ENCODE data around the gene PCP2. TPM values are rescaled to one million over a fixed set of nuclear protein-coding genes. Genes with fewer than 3 reads are reported as not detected.
A peak's percentile ranks its signal among the peaks of the same experiment; 100 is the strongest.

PCP2 gene
- total RNA-seq, 1 donor from 2014 or later: 2.7 TPM

GRCh38 chr19:7636691-7637373 is 3.3 kb upstream of the PCP2 start, which contains the start of gene STXBP2:
Gene STXBP2, plus strand, starts transcription at chr19:7637110. Its CDS starts 40 bp downstream, at chr19:7637150.
- intact Hi-C loops (cut with micrococcal nuclease): no loop called here
- peaks cover 27% of the 10 kb centered on the region for H3K4me1 ChIP-seq
- DNase-seq: peak; percentile 58

GRCh38 chr19:7636317-7636690 is 2.8 kb upstream of the PCP2 start:
- Histone ChIP-seq H3K4me1 (peaks cover 27% of the 10 kb centered on the region), H3K9me3 (replicated peaks) (no peaks in the 10 kb centered on the region), H3K27me3 (ENCODE audit: low read depth) (peaks cover 36% of the 10 kb centered on the region), H3K4me3 (peak overlapping the region; percentile 56), H3K27ac (replicated peaks) (no peak overlapping the region), H3K36me3 (peaks cover 14% of the 10 kb centered on the region)
- intact Hi-C loops (cut with micrococcal nuclease): no loop called here
- TF ChIP-seq, protein P1, sequence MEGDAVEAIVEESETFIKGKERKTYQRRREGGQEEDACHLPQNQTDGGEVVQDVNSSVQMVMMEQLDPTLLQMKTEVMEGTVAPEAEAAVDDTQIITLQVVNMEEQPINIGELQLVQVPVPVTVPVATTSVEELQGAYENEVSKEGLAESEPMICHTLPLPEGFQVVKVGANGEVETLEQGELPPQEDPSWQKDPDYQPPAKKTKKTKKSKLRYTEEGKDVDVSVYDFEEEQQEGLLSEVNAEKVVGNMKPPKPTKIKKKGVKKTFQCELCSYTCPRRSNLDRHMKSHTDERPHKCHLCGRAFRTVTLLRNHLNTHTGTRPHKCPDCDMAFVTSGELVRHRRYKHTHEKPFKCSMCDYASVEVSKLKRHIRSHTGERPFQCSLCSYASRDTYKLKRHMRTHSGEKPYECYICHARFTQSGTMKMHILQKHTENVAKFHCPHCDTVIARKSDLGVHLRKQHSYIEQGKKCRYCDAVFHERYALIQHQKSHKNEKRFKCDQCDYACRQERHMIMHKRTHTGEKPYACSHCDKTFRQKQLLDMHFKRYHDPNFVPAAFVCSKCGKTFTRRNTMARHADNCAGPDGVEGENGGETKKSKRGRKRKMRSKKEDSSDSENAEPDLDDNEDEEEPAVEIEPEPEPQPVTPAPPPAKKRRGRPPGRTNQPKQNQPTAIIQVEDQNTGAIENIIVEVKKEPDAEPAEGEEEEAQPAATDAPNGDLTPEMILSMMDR (IDR thresholded peaks at IDR 0.05; ENCODE audit: borderline replicate concordance): no peak
- no peak for DNase-seq

More at GRCh38 chr19:7636691-7637373, 3.3 kb upstream of the PCP2 start, which contains the start of gene STXBP2:
- no peaks in the 10 kb centered on the region for H3K9me3 ChIP-seq (replicated peaks)
- peak within 1 kb of the TSS; percentile 52 for H3K27ac ChIP-seq (replicated peaks)
- peaks cover 36% of the 10 kb centered on the region for H3K27me3 ChIP-seq (ENCODE audit: low read depth)
- TF ChIP-seq, protein P1 (IDR thresholded peaks at IDR 0.05; ENCODE audit: borderline replicate concordance): no peak
- peaks cover 11% of the 10 kb centered on the region for H3K36me3 ChIP-seq
- H3K4me3 ChIP-seq: peak within 1 kb of the TSS; percentile 56

GRCh38 chr19:7635670-7636069 is 2.2 kb upstream of the PCP2 start:
- Histone ChIP-seq H3K27me3 (ENCODE audit: low read depth) (peaks cover 36% of the 10 kb centered on the region), H3K36me3 (peaks cover 14% of the 10 kb centered on the region), H3K27ac (replicated peaks) (no peak overlapping the region), H3K9me3 (replicated peaks) (no peaks in the 10 kb centered on the region), H3K4me1 (peaks cover 34% of the 10 kb centered on the region), H3K4me3 (peak overlapping the region; percentile 4)
- TF ChIP-seq, protein P1 (IDR thresholded peaks at IDR 0.05; ENCODE audit: borderline replicate concordance): no peak
- no peak for DNase-seq
- intact Hi-C loops (cut with micrococcal nuclease): no loop called here

GRCh38 chr19:7632340-7633203 is 947 bp downstream of the PCP2 start:
- no peak overlapping the region for H3K4me3 ChIP-seq
- peaks cover 14% of the 10 kb centered on the region for H3K36me3 ChIP-seq
- no peak overlapping the region for H3K27ac ChIP-seq (replicated peaks)
- H3K9me3 ChIP-seq (replicated peaks): no peaks in the 10 kb centered on the region
- TF ChIP-seq, protein P1 (IDR thresholded peaks at IDR 0.05; ENCODE audit: borderline replicate concordance): no peak
- peaks cover 60% of the 10 kb centered on the region for H3K4me1 ChIP-seq
- H3K27me3 ChIP-seq (ENCODE audit: low read depth): peaks cover 19% of the 10 kb centered on the region
- DNase-seq: no peak
- intact Hi-C loops (cut with micrococcal nuclease): no loop called here

- intact Hi-C loops (cut with micrococcal nuclease): no loop called here
- TF ChIP-seq, protein P1 (IDR thresholded peaks at IDR 0.05; ENCODE audit: borderline replicate concordance): no peak
Observed at GRCh38 chr19:7631577-7631976, 1.9 kb downstream of the PCP2 start.

More at GRCh38 chr19:7631577-7631976, 1.9 kb downstream of the PCP2 start:
- peaks cover 60% of the 10 kb centered on the region for H3K4me1 ChIP-seq
- no peak for DNase-seq
- H3K27me3 ChIP-seq (ENCODE audit: low read depth): peaks cover 9% of the 10 kb centered on the region
- H3K9me3 ChIP-seq (replicated peaks): no peaks in the 10 kb centered on the region
- H3K4me3 ChIP-seq: no peak overlapping the region
- no peak overlapping the region for H3K27ac ChIP-seq (replicated peaks)
- peaks cover 21% of the 10 kb centered on the region for H3K36me3 ChIP-seq
